Natural killer cell (primary cell): ENCODE results near the gene IL27RA. TPM values are rescaled to one million over a fixed set of nuclear protein-coding genes. Genes with fewer than 3 reads are reported as not detected.
A peak's percentile ranks its signal among the peaks of the same experiment; 100 is the strongest.

Experiments used
- ATAC-seq, 3 donors: fragments of 150-1000 bp in 2 of 3; fragments of 200-7000 bp in 1 of 3; cut with Tn5 transposase; 1 replicate in 1 of 3; 2 replicates in 2 of 3; pipeline ENCODE4 v1.10.0; 2021; ENCODE audit warnings: mild to moderate bottlenecking in 2 of 3, moderate library complexity in 2 of 3
- DNase-seq, 2 donors: peaks; one replicate each; pipeline versions ENCODE4 v3.0.0 to v3.0.0-alpha.2; 2013 to 2021; ENCODE audit warnings: mixed read lengths in 1 of 2
- H3K27ac ChIP-seq: one replicate; pipeline ENCODE4 v1.5.1; 2013; ENCODE audit warnings: mild to moderate bottlenecking, low read length
- H3K27me3 ChIP-seq: one replicate; pipeline ENCODE4 v1.6.1; 2013; ENCODE audit warnings: low read length; ENCODE audit not compliant: control insufficient read depth, insufficient read depth
- H3K36me3 ChIP-seq: one replicate; pipeline ENCODE4 v1.6.1; 2013; ENCODE audit warnings: low read length; ENCODE audit not compliant: control insufficient read depth, insufficient read depth
- H3K4me1 ChIP-seq: one replicate; pipeline ENCODE4 v1.6.1; 2013; ENCODE audit warnings: low read length; ENCODE audit not compliant: control insufficient read depth, insufficient read depth
- H3K4me3 ChIP-seq: one replicate; pipeline ENCODE4 v1.5.1; 2013; ENCODE audit warnings: low read length
- H3K9me3 ChIP-seq: one replicate; pipeline ENCODE4 v1.6.1; 2013; ENCODE audit warnings: low read length; ENCODE audit not compliant: control insufficient read depth, insufficient read depth
- H3K27ac Mint-ChIP-seq, 2 donors: one replicate each; pipeline ENCODE4 v1.8.0; 2022; ENCODE audit warnings: mild to moderate bottlenecking in 2 of 2, mixed read lengths in 2 of 2, moderate library complexity in 1 of 2
- H3K27me3 Mint-ChIP-seq, 2 donors: one replicate each; pipeline ENCODE4 v1.8.0; 2022; ENCODE audit warnings: low read depth in 2 of 2, mixed read lengths in 2 of 2
- H3K36me3 Mint-ChIP-seq: one replicate; pipeline ENCODE4 v1.8.0; 2022; ENCODE audit warnings: mixed read lengths
- H3K4me1 Mint-ChIP-seq, 2 donors: one replicate each; pipeline ENCODE4 v1.8.0; 2022; ENCODE audit warnings: mixed read lengths in 2 of 2
- H3K4me3 Mint-ChIP-seq: one replicate; pipeline ENCODE4 v1.8.0; 2022; ENCODE audit warnings: mild to moderate bottlenecking, moderate library complexity, mixed read lengths
- H3K9me3 Mint-ChIP-seq, 2 donors: one replicate each; pipeline ENCODE4 v1.8.0; 2022; ENCODE audit warnings: mixed read lengths in 2 of 2
- CTCF ChIP-seq: fragments of 200-600 bp; IDR thresholded peaks from one replicate; pipeline ENCODE4 v1.8.0; 2022; ENCODE audit warnings: antibody characterized with exemption
- WGBS: methylation state at CpG from one replicate; pipeline ENCODE4 v1.1.7; 2013; ENCODE audit warnings: missing lambda C conversion rate; ENCODE audit not compliant: insufficient coverage; 5-methylcytosine and 5-hydroxymethylcytosine counted together
- intact Hi-C: fragments of 100-400 bp; cut with micrococcal nuclease; formaldehyde crosslinking; loops from one replicate; pipeline ENCODE4 v1.14.2; 2022
- total RNA-seq, 4 donors: library from RNA; stranded (reverse); fragments of 120-200 nt in 1 of 4; gene quantifications; one replicate each; pipeline versions ENCODE4 v1.2.3 to v1.2.4, GENCODE V29; 2013 to 2022

The IL27RA gene
- 10 to 100 TPM; 38.4 to 61.1 (median 58.0) TPM for total RNA-seq
- total RNA-seq (2013): 64.9 TPM

- Mint-ChIP-seq H3K4me1 (peaks cover 23 to 51% of the 10 kb centered on the region in 2 donors), H3K36me3 (no peaks in the 10 kb centered on the region), H3K27me3 (no peaks in the 10 kb centered on the region), H3K27ac (peak within 1 kb of the TSS; percentile 92 to 93), H3K4me3 (peak within 1 kb of the TSS; percentile 95), H3K9me3 (no peaks in the 10 kb centered on the region)
- WGBS: under 1% methylated on average over 61 of the region's 63 CpGs
- Histone ChIP-seq H3K27me3 (no peaks in the 10 kb centered on the region), H3K9me3 (no peaks in the 10 kb centered on the region), H3K36me3 (peaks cover 4% of the 10 kb centered on the region), H3K4me1 (peaks cover 40% of the 10 kb centered on the region), H3K4me3 (peak within 1 kb of the TSS; percentile 96), H3K27ac (peak within 1 kb of the TSS; percentile 99)
- DNase-seq (peak; percentile 77 to 90), ATAC-seq (peak; percentile 79 to 90 (median 80))
- intact Hi-C loops: loop anchor here (1.0 to 5.0 kb wide), 4 partner anchors 45 to 151 kb away; partner anchors contain the start of gene DCAF15
- TF ChIP-seq CTCF: peak; percentile 54
Observed at GRCh38 chr19:14031719-14032480, at the start of gene IL27RA. Gene IL27RA, plus strand, starts transcription at chr19:14031762. Its CDS starts 111 bp downstream, at chr19:14031873.

- Mint-ChIP-seq H3K4me3 (no peak overlapping the region), H3K9me3 (no peaks in the 10 kb centered on the region), H3K27me3 (no peaks in the 10 kb centered on the region), H3K4me1 (peaks cover 16 to 37% of the 10 kb centered on the region in 2 donors), H3K27ac (peak overlapping the region; percentile 45 to 46), H3K36me3 (no peaks in the 10 kb centered on the region)
- TF ChIP-seq CTCF: no peak
- no peak overlapping the region for H3K4me3 ChIP-seq
- H3K4me1 ChIP-seq: peaks cover 67% of the 10 kb centered on the region
- 93% methylated on average over 17 of the region's 17 CpGs for WGBS
- no peaks in the 10 kb centered on the region for H3K27me3 ChIP-seq
- peaks cover 2% of the 10 kb centered on the region for H3K36me3 ChIP-seq
- H3K27ac ChIP-seq: no peak overlapping the region
- intact Hi-C loops: no loop called here
- ATAC-seq: no peak
- DNase-seq: no peak
- no peaks in the 10 kb centered on the region for H3K9me3 ChIP-seq
Observed at GRCh38 chr19:13981988-13982501, 49.5 kb upstream of the IL27RA start.

GRCh38 chr19:13982773-13983172, 48.8 kb upstream of the IL27RA start:
- ATAC-seq: no peak
- no peaks in the 10 kb centered on the region for H3K27me3 Mint-ChIP-seq
- Histone ChIP-seq H3K4me3 (no peak overlapping the region), H3K9me3 (no peaks in the 10 kb centered on the region), H3K27ac (no peak overlapping the region), H3K36me3 (peaks cover 2% of the 10 kb centered on the region), H3K27me3 (no peaks in the 10 kb centered on the region), H3K4me1 (peaks cover 75% of the 10 kb centered on the region)
- no peak overlapping the region for H3K4me3 Mint-ChIP-seq
- H3K4me1 Mint-ChIP-seq: peaks cover 20 to 43% of the 10 kb centered on the region in 2 donors
- no peaks in the 10 kb centered on the region for H3K36me3 Mint-ChIP-seq
- TF ChIP-seq CTCF: no peak
- H3K9me3 Mint-ChIP-seq: no peaks in the 10 kb centered on the region
- intact Hi-C loops: no loop called here
- DNase-seq: no peak
- WGBS: 98% methylated on average over 9 of the region's 9 CpGs
- no peak overlapping the region for H3K27ac Mint-ChIP-seq
